ENCODE results near the gene MNX1.

MNX1 gene

DNA sequence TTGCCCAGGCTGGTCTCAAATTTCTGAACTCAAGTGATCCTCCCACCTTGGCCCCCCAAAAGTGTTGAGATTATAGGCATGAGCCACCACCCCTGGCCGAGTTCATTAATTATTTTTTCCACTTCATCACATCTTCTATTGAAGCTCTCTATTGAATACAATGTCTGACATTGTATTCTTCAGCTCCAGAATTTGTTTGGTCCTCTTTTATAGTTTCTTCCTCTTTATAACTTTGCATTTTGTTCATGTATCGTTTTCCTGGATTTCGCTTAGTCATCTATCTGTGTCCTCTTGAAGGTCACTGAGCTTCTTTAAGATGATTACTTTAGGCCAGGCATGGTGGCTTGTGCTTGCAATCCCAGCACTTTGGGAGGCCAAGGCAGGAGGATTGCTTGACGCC lies 30.8 kb downstream of the MNX1 start:
- DNase-seq (ENCODE audit: low spot score) = no peak
- FAIRE-seq = no peak

DNA sequence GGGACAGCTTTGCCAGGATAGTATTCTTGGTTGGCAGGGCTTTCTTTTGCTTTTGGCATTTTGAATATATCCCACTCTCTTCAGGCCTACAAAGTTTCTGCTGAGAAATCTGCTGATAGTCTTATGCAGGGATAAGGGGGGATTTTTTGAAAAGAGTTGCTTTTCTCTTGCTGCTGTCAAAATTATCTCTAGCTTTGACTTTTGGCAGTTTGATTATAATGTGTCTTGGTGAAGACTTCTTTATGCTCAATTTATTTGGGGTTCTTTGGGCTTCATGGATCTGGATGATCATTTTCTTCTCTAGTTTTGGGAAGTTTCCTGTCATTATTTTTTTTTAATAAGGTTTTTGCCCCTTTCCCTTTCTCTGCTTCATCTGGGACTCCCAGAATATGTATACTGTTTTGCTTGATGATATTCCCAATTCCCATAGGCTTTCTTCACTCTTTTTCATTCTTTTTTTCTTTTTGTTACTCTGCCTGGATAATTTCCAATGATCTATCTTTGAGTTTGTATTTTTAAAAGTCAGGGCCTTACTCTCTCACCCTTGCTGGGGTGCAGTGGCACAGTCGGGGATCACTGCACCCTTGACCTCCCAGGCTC lies 31.4 kb downstream of the MNX1 start:
- DNase-seq (ENCODE audit: low spot score) = no peak
- FAIRE-seq = no peak

DNA sequence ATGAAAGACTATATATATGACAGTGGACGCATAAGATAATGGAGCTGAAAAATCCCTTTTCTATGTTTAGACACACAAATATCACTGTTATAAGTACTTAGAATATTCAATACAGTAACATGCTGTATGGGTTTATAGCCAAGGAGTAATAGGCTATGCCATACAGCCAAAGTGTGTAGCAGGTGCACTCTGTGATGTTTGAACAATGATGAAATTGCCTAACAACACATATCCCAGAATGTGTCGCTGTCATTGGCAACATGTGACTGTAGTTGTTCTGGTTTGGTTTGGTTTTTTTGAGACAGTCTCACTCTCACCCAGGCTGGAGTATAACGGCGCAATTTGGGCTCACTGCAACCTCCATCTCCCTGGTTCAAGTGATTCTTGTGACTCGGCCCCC lies 34.8 kb downstream of the MNX1 start:
- DNase-seq (ENCODE audit: low spot score) (no peak), FAIRE-seq (no peak)

DNA sequence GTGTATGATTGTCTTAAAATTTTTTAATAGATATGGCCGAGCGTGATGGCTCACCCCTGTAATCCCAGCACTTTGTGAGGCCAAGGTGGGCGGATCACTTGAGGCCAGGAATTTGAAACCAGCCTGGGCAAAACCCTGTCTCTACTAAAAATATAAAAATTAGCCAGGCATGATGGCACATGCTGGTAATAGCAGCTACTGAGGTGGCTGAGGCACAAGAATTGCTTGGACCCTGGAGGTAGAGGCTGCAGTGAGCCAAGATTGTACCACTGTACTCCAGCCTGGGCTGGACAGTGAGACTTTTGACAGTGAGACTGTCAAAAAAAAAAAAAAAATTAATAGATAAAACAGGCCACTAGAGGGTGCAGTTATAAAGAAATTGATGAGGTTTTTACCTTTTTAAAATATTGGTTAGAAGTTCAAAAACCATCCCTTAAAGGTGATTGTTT lies 40.5 kb downstream of the MNX1 start:
- FAIRE-seq = no peak
- DNase-seq (ENCODE audit: low spot score) = no peak

DNA sequence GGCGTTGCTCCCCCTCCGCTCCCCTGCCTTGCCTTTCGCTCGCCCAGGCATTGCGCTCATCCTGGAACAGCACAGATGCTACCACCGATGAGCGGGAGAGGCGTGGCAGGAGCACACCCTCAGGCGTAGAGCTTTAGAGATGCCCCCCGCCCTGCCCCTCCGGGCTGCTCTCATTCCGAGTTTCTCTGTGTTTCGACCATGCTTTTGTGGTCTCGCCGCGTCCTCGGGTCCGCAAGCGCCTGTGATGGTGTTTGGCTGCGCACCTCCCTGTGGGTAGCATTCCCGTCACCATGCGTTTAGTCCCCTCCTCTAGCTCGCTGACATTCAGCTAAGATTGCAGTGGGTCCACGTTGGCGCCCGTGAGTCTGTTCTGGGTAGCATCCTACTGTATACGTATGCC lies 42.3 kb downstream of the MNX1 start:
- no peak for FAIRE-seq
- DNase-seq (ENCODE audit: low spot score) = no peak

DNA sequence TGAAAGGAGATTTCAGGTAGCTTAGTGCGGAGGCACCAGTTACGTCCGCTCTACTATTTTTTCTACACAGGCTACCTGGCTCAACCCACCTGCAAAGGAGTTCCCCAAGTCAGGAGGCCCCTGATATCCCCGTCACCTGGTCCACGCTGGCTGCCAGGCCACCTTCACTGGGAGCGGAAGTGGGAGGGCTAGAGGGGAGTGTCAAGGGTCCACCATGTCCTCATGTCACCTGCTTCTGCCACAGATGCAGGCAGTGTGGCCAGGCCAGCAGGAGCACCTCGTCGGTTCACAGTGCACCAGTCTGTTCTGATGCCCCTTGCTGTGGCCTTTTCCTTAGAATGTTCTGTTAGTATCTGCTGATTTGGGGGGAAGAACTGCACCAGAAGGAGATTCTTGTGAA lies 44.1 kb downstream of the MNX1 start:
- DNase-seq (ENCODE audit: low spot score) = no peak
- FAIRE-seq = no peak

DNA sequence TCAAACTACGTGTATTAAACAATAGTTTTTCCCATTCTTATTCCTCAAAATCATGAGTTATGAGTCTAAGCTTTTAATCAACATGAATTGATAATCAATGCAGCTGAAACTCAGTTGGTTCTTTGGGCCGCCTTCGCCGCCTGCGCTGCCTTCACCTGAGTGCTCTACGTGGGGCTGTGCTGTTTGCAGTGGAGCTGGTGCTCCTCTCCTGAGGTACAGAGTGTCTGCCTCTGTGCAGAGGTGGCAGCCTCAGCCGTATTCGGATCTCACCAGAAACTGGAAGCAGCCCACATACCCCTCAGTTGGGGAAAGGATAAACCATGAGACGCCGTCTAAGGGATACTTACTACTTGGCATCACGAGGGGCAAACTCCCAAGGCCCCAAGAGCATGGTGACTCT lies 45.5 kb downstream of the MNX1 start:
- DNase-seq (ENCODE audit: low spot score) (no peak), FAIRE-seq (no peak)

DNA sequence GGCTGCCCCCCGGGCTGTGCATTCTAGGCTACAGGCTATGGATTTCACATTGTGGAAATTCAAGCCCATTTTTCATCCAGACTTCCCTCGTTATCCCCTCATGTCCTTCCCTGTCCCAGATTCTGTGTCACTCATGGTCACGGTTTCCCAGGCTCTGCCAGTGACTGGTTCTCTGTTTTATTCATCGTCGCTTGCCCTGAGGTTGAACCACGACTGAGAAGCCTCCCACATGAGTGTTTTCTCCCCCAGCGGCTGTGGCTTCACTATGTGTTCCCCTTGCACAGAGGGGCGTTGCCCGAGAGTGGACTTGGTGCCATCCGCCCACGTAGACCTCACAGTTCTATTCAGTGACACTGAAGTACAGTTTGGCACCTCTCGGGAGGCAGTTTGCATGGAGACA lies 47.0 kb downstream of the MNX1 start:
- DNase-seq (ENCODE audit: low spot score) (no peak), FAIRE-seq (no peak)

DNA sequence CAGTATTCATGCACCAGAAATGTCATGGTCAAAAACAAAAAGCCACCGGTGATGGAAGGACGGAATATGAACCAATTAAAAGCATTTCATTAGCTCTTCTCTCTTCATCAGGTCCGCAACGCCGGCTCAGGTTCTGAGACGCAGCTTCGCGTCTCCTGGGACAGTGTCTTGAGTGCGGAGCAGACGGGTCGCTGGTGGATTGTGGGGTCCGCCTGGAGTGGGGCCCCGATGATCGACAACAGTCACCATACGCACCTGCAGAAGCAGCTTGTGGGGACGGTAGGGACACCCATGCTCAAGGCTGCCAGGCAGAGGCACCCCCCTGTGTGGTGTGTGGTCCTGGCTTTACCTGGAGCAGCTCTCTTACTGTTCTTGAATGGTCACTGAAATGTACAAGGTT lies 47.6 kb downstream of the MNX1 start:
- no peak for DNase-seq (ENCODE audit: low spot score)
- FAIRE-seq = no peak

DNA sequence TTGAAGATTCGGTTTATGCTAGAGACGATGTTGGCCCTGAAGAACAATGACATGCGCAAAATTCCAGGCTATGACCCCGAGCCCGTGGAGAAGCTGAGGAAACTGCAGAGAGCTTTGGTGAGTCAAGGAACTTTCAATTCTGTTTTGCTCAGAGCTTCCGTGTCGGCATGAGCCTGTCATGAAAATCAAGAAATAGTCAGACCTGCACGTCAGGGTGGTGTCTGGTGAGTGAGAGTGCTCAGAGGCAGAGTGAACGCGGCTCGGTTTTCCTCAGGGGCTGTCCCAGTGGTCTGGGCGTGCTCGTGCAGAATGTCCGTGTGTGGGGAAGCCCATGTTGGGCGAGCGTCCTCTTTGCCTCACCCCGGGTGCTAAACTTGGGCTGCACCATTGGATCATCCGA lies 48.3 kb downstream of the MNX1 start:
- FAIRE-seq (no peak), DNase-seq (ENCODE audit: low spot score) (no peak)

DNA sequence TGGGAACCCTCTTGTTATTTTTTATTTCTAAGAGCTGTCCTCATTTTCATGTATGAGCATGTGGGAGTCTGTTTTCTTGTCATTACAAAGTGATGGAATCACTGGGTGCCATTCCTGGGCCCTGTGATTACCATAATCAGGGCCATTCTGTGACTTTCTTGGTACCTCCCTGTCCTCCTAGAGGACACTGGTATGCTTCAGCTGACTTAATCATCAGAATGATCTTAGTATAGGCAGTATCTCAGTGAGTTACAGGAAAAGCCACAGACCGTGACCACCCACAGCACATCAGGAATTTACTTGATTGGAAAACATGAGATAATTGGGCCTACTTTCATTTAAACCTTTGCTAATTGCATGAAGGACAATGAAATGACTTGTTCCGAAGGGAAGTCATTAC lies 53.7 kb downstream of the MNX1 start:
- DNase-seq (ENCODE audit: low spot score) (no peak), FAIRE-seq (no peak)

DNA sequence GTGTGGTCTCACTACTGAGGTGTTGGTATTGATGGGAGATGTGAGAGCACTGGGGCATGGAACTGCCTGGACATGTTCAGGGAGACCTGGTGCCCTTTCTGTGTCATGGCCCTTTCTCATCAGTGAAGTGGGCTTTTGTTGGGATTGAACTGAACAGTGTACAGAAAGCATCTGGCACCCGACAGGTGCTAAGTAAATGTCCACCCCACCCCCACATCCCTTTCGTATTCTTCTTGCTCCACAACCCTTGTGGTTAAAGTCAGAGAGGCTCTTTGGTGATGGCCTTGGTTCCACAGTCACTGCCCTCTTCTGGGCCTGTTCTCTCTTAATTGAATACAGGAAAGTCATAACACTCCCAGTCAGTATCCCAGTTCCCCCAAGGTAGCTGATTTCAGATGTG lies 55.5 kb downstream of the MNX1 start:
- no peak for FAIRE-seq
- DNase-seq (ENCODE audit: low spot score) = no peak

Measured in urothelium cell line (cell line).